Measurements from ENCODE around the gene MYO18B.

Gene MYO18B

GRCh38 chr22:25772288-25772687 lies 30.3 kb downstream of the MYO18B start:
- DNase-seq (ENCODE audit: low read depth in 3 of 3, low spot score in 1 of 3) = no peak

GRCh38 chr22:25774575-25775026 lies 32.6 kb downstream of the MYO18B start:
- no peak for DNase-seq (ENCODE audit: low read depth in 3 of 3, low spot score in 1 of 3)

DNA sequence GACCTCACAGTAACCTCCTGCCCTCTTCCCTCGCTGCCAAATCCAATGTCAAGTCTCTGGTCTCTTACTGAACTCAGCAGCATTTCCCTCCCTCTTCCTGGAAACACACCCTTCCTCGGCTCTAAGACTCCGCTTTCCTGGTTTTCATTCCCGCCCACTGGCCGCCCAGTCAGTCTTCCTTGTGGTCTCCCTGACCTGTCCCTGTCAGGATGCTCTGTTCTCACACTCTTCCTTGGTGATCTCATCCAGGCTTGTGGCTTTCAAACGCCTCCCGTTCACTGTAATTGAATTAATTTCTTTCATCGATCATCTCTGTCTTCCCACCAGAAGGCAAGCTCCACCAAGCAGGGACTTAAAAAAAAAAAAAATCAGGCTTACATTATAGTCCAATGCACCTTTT lies 33.5 kb downstream of the MYO18B start:
- no peak for DNase-seq (ENCODE audit: low read depth in 3 of 3, low spot score in 1 of 3)

- no peak for DNase-seq (ENCODE audit: low read depth in 3 of 3, low spot score in 1 of 3)
Observed at GRCh38 chr22:25777411-25777810, 35.4 kb downstream of the MYO18B start.

DNA sequence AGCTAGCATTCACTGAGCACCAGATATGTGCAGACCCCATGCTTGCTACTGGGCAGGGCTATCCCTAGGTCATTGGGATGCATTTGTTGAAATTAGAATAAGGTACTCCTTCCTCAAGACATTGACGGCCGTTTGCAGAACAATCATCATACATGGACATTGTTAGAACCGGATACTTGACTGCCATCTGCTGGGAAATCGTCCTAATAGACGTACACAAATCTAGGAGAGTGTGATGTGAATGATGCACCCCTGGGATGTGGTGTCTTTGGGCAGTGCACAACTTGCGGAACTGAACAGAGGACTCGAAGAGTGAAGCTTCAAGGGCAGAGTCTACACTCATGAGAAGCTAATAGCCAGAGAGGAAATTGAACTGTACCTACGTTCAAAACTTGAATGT lies 35.9 kb downstream of the MYO18B start:
- DNase-seq (ENCODE audit: low read depth in 3 of 3, low spot score in 1 of 3) = no peak

DNA sequence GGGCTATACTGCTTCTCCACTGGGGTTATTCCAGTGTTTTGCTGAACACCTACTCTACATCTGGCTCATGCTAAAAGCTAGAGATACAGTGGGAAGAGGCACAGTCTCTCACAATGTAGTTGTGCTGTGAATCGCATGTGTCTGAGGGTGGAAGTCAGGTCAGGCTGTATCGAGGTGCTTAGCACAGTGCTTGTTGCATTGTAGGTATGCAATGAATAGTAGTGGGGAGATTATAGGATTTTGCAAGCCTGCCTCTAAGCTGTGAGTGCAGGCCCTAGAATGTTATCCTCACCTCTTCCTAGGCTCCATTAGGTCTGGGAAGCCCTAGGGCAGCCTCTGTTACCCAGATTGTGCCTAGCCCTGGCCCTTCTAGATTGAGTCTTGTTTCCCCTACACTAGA lies 37.4 kb downstream of the MYO18B start:
- DNase-seq (ENCODE audit: low read depth in 3 of 3, low spot score in 1 of 3) = no peak

DNA sequence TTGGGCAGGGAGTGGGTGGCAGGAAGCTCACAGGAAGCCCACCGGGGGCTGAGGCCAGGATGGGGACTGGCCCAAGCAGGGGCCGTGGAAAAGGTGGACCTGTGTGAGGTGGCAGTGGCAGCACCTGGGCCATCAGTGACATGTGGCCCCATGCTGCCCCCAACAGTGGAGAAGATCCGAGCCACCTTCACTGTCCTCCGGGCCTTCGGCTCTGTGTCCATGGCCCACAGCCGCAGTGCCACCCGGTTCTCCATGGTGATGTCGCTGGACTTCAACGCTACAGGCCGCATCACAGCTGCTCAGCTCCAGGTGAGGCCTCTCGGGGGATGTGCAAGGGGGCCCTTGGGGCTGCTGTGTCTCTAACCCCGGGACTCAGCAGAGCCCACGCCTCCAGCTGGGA lies 37.9 kb downstream of the MYO18B start:
- DNase-seq (ENCODE audit: low read depth in 3 of 3, low spot score in 1 of 3) = no peak

- DNase-seq (ENCODE audit: low read depth in 3 of 3, low spot score in 1 of 3) = no peak
Observed at GRCh38 chr22:25780673-25781072, 38.7 kb downstream of the MYO18B start.

DNA sequence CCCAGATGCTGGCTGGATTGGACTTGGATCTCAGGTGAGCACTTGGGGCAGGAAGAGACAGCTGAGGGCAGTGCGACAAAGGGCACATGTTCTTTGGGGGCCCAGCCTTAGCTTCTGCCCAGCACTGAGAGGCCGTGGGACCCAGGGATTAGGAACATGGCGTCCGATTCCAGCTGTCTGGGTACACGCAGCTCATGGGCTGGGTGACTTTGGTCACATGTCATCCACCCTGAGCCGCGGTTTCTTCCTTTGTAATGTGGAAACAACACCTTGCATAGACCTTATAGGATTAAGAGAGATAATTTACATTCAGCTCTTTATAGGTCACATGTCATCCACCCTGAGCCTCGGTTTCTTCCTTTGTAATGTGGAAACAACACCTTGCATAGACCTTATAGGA lies 39.8 kb downstream of the MYO18B start:
- DNase-seq (ENCODE audit: low read depth in 3 of 3, low spot score in 1 of 3) = no peak

- no peak for DNase-seq (ENCODE audit: low read depth in 3 of 3, low spot score in 1 of 3)
Observed at GRCh38 chr22:25782831-25783230, 40.8 kb downstream of the MYO18B start.

GRCh38 chr22:25783856-25784255 lies 41.9 kb downstream of the MYO18B start:
- no peak for DNase-seq (ENCODE audit: low read depth in 3 of 3, low spot score in 1 of 3)

DNA sequence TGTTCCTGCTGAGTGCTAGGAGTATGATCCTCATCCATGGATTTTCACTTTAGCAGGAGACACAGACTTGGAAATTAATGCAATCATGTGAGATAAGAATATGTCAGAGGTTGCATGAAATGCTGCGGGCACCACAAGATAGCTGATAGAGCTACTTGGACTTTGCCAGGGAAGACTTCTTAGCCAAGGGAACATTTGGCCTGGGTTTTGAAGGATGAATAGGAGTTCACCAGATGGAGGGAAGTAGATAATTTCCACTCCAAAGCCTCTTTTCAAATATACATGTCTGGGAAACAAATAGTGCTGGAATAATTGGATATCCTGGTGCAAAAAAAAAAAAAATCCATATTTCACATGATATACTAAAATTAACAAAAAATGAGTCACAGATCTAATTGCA lies 44.2 kb downstream of the MYO18B start:
- no peak for DNase-seq (ENCODE audit: low read depth in 3 of 3, low spot score in 1 of 3)

GRCh38 chr22:25791556-25791955 lies 49.6 kb downstream of the MYO18B start:
- DNase-seq (ENCODE audit: low read depth in 3 of 3, low spot score in 1 of 3) = no peak

GRCh38 chr22:25795478-25795877 lies 53.5 kb downstream of the MYO18B start:
- no peak for DNase-seq (ENCODE audit: low read depth in 3 of 3, low spot score in 1 of 3)

GRCh38 chr22:25797498-25798290 lies 55.7 kb downstream of the MYO18B start:
- DNase-seq (ENCODE audit: low read depth in 3 of 3, low spot score in 1 of 3) = no peak

DNA sequence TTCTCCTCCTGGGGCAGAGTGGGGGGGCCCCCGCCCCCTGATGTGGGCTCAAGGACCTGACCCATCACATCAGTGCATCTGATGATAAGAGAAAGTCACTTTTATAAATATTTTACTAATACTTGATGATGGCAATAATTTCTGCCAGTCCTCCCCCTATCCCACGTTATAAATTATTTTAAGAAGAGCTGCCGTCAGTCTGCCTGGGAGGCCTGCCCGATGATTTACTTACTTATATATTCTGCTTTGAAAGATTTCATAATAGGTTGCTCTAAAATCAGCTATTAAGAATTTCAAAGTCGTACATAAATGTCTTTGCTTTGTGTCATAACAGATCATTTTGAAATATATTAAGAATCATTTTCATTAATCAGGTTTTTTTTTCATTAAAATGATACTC lies 58.8 kb downstream of the MYO18B start:
- no peak for DNase-seq (ENCODE audit: low read depth in 3 of 3, low spot score in 1 of 3)

GRCh38 chr22:25802018-25802417 lies 60.0 kb downstream of the MYO18B start:
- DNase-seq (ENCODE audit: low read depth in 3 of 3, low spot score in 1 of 3) = no peak

- no peak for DNase-seq (ENCODE audit: low read depth in 3 of 3, low spot score in 1 of 3)
Observed at GRCh38 chr22:25804676-25805075, 62.7 kb downstream of the MYO18B start.

DNA sequence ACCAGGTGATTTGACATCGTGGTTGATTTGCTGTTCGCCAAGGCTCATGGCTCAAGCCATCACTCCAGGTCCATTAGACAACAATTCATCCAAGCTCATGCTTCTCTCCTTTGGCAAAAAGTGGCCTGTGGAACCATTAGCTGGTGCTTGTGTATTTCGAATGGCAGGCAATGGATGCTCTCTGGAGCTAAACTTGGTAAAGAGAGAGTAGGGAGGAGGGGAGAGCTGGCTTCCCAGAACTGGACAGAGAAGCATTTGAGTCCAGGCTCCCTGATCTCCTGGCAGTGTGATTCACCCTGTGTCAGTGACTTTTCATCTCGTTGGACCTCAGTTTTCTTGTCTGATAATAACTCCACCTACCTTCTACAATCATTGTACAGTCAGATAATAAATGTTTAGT lies 64.6 kb downstream of the MYO18B start:
- DNase-seq (ENCODE audit: low read depth in 3 of 3, low spot score in 1 of 3) = no peak

DNA sequence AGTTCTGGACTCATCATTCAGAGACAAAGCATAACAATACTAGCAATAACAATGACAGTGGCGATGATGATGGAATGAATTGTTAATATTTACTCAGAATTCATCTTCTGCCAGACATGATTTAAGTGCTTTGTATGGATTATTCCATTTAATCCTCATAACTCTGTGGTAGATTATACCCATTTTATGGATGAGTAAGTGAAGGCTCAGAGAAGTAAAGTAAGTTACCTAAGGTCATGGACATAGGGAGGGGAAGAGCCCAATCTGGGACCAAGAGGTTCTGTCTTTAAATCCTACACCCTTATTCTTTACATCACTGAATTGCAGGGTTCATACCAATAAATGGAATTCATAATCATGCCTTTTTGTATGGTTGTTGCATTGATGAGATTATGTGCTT lies 72.7 kb downstream of the MYO18B start:
- DNase-seq (ENCODE audit: low read depth in 3 of 3, low spot score in 1 of 3) = no peak

DNA sequence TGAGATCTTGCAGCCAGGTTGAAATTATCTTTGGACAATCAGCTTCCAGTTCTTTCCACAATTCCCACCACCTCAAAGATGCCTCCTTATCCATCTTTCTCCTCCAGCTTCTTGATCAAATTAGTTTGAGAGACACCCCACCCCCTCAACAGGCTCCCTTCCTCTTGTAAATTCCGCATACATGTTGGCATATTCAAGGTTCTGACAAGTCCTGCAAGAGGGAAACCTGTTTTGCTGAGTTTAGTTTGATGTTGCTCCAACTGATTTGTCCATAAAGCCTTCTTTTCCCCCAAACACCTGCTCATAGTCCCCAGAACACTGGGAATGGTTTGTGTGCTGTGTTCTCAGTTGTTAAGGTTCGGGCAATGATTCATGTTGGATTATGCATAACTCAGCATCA lies 73.6 kb downstream of the MYO18B start:
- no peak for DNase-seq (ENCODE audit: low read depth in 3 of 3, low spot score in 1 of 3)

- no peak for DNase-seq (ENCODE audit: low read depth in 3 of 3, low spot score in 1 of 3)
Observed at GRCh38 chr22:25816522-25817059, 74.6 kb downstream of the MYO18B start.

All from stimulated activated CD4-positive, alpha-beta T cell treated with anti-CD3 and anti-CD28 coated beads, TNF-alpha, amount 100 ng/mL, for 1 hour (primary cell).